BJ (cell line): ENCODE results near the gene KCNK5. TPM values are rescaled to one million over a fixed set of nuclear protein-coding genes. Genes with fewer than 3 reads are reported as not detected.

Source experiments
- CTCF ChIA-PET: fragments of 350-600 bp; formaldehyde crosslinking; extraction: SDS; loops from one replicate; lab custom pipeline; 2021; ENCODE audit warnings: antibody characterized with exemption, inconsistent platforms; lab: Yijun Ruan, JAX
- POLR2A ChIA-PET: fragments of 300-600 bp; sonication (Branson Sonifier 250); formaldehyde crosslinking; extraction: SDS; loops from one replicate; lab custom pipeline; 2021; ENCODE audit warnings: antibody characterized with exemption; lab: Charles Lee
- DNase-seq: peaks from one replicate; pipeline ENCODE4 v3.0.0-alpha.2; 2011; ENCODE audit warnings: low read depth
- H3K27me3 ChIP-seq: 2 replicates; pipeline ENCODE4 v1.6.0; 2011; ENCODE audit warnings: low read length; ENCODE audit not compliant: control insufficient read depth, insufficient read depth
- H3K36me3 ChIP-seq: 2 replicates; pipeline ENCODE4 v1.5.1; 2011; ENCODE audit warnings: low read length; ENCODE audit not compliant: control insufficient read depth, insufficient read depth
- H3K4me3 ChIP-seq: 2 replicates; pipeline ENCODE4 v1.5.1; 2011; ENCODE audit warnings: low read depth, mild to moderate bottlenecking, control low read depth, low read length
- CTCF ChIP-seq: IDR thresholded peaks from 2 replicates; pipeline ENCODE4 v1.5.1; 2011; ENCODE audit warnings: low read depth, mild to moderate bottlenecking, control low read depth, inconsistent platforms, low read length, moderate library complexity; ENCODE audit not compliant: insufficient read depth
- polyA plus RNA-seq: library from polyadenylated mRNA; depleted of rRNA; stranded (reverse); fragments of >200 nt; gene quantifications from 2 replicates; pipeline ENCODE4 v1.2.3, GENCODE V29; 2011

KCNK5 gene
- polyA plus RNA-seq, 1 experiment, result not detected

- TF ChIP-seq CTCF, result no peak
- no peaks in the 10 kb centered on the region for H3K36me3 ChIP-seq
- no peak overlapping the region for H3K4me3 ChIP-seq
- H3K27me3 ChIP-seq, result no peaks in the 10 kb centered on the region
- POLR2A ChIA-PET, result no interaction called here
- no peak for DNase-seq
- CTCF ChIA-PET, result no interaction called here
Observed at GRCh38 chr6:39195792-39196385, 33.4 kb downstream of the KCNK5 start.

GRCh38 chr6:39194466-39194865, 34.8 kb downstream of the KCNK5 start:
- TF ChIP-seq CTCF, result no peak
- ChIA-PET POLR2A (no interaction called here), CTCF (no interaction called here)
- no peak for DNase-seq
- Histone ChIP-seq H3K36me3 (no peaks in the 10 kb centered on the region), H3K27me3 (no peaks in the 10 kb centered on the region), H3K4me3 (no peak overlapping the region)

- DNase-seq, result no peak
- POLR2A ChIA-PET, result no interaction called here
- CTCF ChIA-PET, result no interaction called here
- no peak for TF ChIP-seq CTCF
- Histone ChIP-seq H3K4me3 (no peak overlapping the region), H3K27me3 (no peaks in the 10 kb centered on the region), H3K36me3 (no peaks in the 10 kb centered on the region)
Observed at GRCh38 chr6:39193201-39193791, 36.0 kb downstream of the KCNK5 start.

GRCh38 chr6:39192736-39193135, 36.5 kb downstream of the KCNK5 start:
- no peak for DNase-seq
- Histone ChIP-seq H3K4me3 (no peak overlapping the region), H3K27me3 (no peaks in the 10 kb centered on the region), H3K36me3 (no peaks in the 10 kb centered on the region)
- CTCF ChIA-PET, result no interaction called here
- POLR2A ChIA-PET, result no interaction called here
- TF ChIP-seq CTCF, result no peak

- H3K36me3 ChIP-seq, result no peaks in the 10 kb centered on the region
- ChIA-PET POLR2A (interaction anchor here (0.6 kb wide), 1 partner anchor 56 kb away, joined by 3 read pairs; no protein-coding TSS in a partner anchor), CTCF (interaction anchor here (1.6 kb wide), 1 partner anchor 25 kb away, joined by 4 read pairs; no protein-coding TSS in a partner anchor)
- H3K27me3 ChIP-seq, result no peaks in the 10 kb centered on the region
- no peak for TF ChIP-seq CTCF
- H3K4me3 ChIP-seq, result no peak overlapping the region
- DNase-seq, result no peak
Observed at GRCh38 chr6:39191236-39191930, 37.9 kb downstream of the KCNK5 start.
